ENCODE measurements around the gene CLMP.

The CLMP gene

GRCh38 chr11:123063826-123064657, 131.0 kb downstream of the CLMP start:
- Histone ChIP-seq H3K27ac (peak overlapping the region in 20 of 21 experiments; percentile 99 to 100 (median 100)), H3K4me3 (peak overlapping the region in 6 of 7 experiments; percentile 64 to 97 (median 90))

GRCh38 chr11:123062892-123063825, 131.9 kb downstream of the CLMP start:
- H3K27ac ChIP-seq, result peak overlapping the region; percentile 99 to 100 (median 100)

GRCh38 chr11:123062158-123062891, 132.7 kb downstream of the CLMP start:
- Histone ChIP-seq H3K27ac (peak overlapping the region; percentile 99 to 100 (median 100)), H3K4me3 (peak overlapping the region; percentile 64 to 98 (median 95))

More at GRCh38 chr11:123062892-123063825, 131.9 kb downstream of the CLMP start:
- peak overlapping the region; percentile 64 to 98 (median 95) for H3K4me3 ChIP-seq

GRCh38 chr11:123061403-123062157, 133.5 kb downstream of the CLMP start, which contains the start of gene HSPA8:
Gene HSPA8, minus strand, starts transcription at chr11:123062136. Its CDS starts 812 bp downstream, at chr11:123061324.
- Histone ChIP-seq H3K27ac (peak within 1 kb of the TSS; percentile 99 to 100 (median 100)), H3K4me3 (peak within 1 kb of the TSS; percentile 64 to 98 (median 95))

GRCh38 chr11:123060277-123061000, 134.6 kb downstream of the CLMP start:
- Histone ChIP-seq H3K4me3 (peak overlapping the region; percentile 64 to 98 (median 95)), H3K27ac (peak overlapping the region in 12 of 21 experiments; percentile 8 to 100 (median 100))

GRCh38 chr11:123059041-123059920, 135.8 kb downstream of the CLMP start:
- H3K27ac ChIP-seq, result peak overlapping the region in 8 of 21 experiments; percentile 3 to 47 (median 26)
- peak overlapping the region; percentile 64 to 98 (median 95) for H3K4me3 ChIP-seq

GRCh38 chr11:123057661-123058305, 137.3 kb downstream of the CLMP start:
- Histone ChIP-seq H3K4me3 (no peak overlapping the region), H3K27ac (peak overlapping the region in 2 of 21 experiments; percentile 26 to 47)

- H3K4me3 ChIP-seq, result no peak overlapping the region
- peak overlapping the region in 1 of 21 experiments; percentile 26 for H3K27ac ChIP-seq
These were observed 138.1 kb downstream of the CLMP start for GRCh38 chr11:123056835-123057491.

GRCh38 chr11:123055191-123055901, 139.7 kb downstream of the CLMP start:
- no peak overlapping the region for H3K4me3 ChIP-seq
- peak overlapping the region in 2 of 21 experiments; percentile 23 to 51 for H3K27ac ChIP-seq

- no peak overlapping the region for H3K4me3 ChIP-seq
- H3K27ac ChIP-seq, result peak overlapping the region in 1 of 21 experiments; percentile 23
These were observed 140.6 kb downstream of the CLMP start for GRCh38 chr11:123054301-123055065.

- H3K27ac ChIP-seq, result no peak overlapping the region
- H3K4me3 ChIP-seq, result no peak overlapping the region
These were observed 141.9 kb downstream of the CLMP start for GRCh38 chr11:123052901-123053721.

- H3K27ac ChIP-seq, result no peak overlapping the region
- H3K4me3 ChIP-seq, result no peak overlapping the region
These were observed 143.4 kb downstream of the CLMP start for GRCh38 chr11:123051634-123052033.

- Histone ChIP-seq H3K4me3 (no peak overlapping the region), H3K27ac (no peak overlapping the region)
These were observed 143.9 kb downstream of the CLMP start for GRCh38 chr11:123051146-123051545.

- no peak overlapping the region for H3K27ac ChIP-seq
These were observed 147.1 kb downstream of the CLMP start for GRCh38 chr11:123047947-123048293.

More at GRCh38 chr11:123047947-123048293, 147.1 kb downstream of the CLMP start:
- no peak overlapping the region for H3K4me3 ChIP-seq
